Activated T-helper 1 cell treated with anti-CD3 and anti-CD28 coated beads, Interleukin-12 subunit alpha, Interleukin-12 subunit beta, Interleukin-2, Interleukin-4 antibody, amounts not matched to agents 30 ng/mL and 10 ng/mL and 1 ng/mL, durations not matched to agents 14 hours and 24 hours and 36 hours (primary cell): ENCODE measurements around the gene C18orf32. TPM values are rescaled to one million over a fixed set of nuclear protein-coding genes. Genes with fewer than 3 reads are reported as not detected.
A peak's percentile ranks its signal among the peaks of the same experiment; 100 is the strongest.
"Not testable (repeated sequence)": the region's sequence is repeated elsewhere in the genome, so short reads cannot be mapped to it uniquely, and the experiment has no call there.

Experiments used
- DNase-seq: peaks from one replicate; pipeline ENCODE4 v3.0.0; 2021; ENCODE audit warnings: low spot score
- H3K27ac Mint-ChIP-seq: one replicate; pipeline ENCODE4 v1.8.0; 2021; ENCODE audit warnings: mild to moderate bottlenecking, mixed read lengths
- H3K27me3 Mint-ChIP-seq: one replicate; pipeline ENCODE4 v1.8.0; 2022; ENCODE audit warnings: mild to moderate bottlenecking, moderate library complexity, mixed read lengths; ENCODE audit not compliant: insufficient read depth
- H3K36me3 Mint-ChIP-seq: one replicate; pipeline ENCODE4 v1.8.0; 2021; ENCODE audit warnings: low read depth, mixed read lengths
- H3K4me1 Mint-ChIP-seq: one replicate; pipeline ENCODE4 v1.8.0; 2021; ENCODE audit warnings: low read depth, mixed read lengths
- H3K4me3 Mint-ChIP-seq: one replicate; pipeline ENCODE4 v1.8.0; 2021; ENCODE audit warnings: mild to moderate bottlenecking, moderate library complexity, mixed read lengths
- H3K9me3 Mint-ChIP-seq: one replicate; pipeline ENCODE4 v1.8.0; 2021; ENCODE audit warnings: mixed read lengths
- intact Hi-C: fragments of 100-400 bp; cut with micrococcal nuclease; formaldehyde crosslinking; loops from one replicate; pipeline ENCODE4 v1.15.1; 2024
- total RNA-seq: library from RNA; stranded (reverse); gene quantifications from 2 replicates; pipeline ENCODE4 v1.2.3, GENCODE V29; 2022

Gene C18orf32
- total RNA-seq, 1 donor from 2014 or later, result 28.7 TPM

- peaks cover 32% of the 10 kb centered on the region for H3K36me3 Mint-ChIP-seq
- intact Hi-C loops, result loop anchor here (10.0 kb wide), 1 partner anchor 1545 kb away; the partner anchor contains the start of gene SMAD2
- no peak for DNase-seq
- H3K9me3 Mint-ChIP-seq, result no peaks in the 10 kb centered on the region
- H3K4me3 Mint-ChIP-seq, result no peak overlapping the region
- H3K27me3 Mint-ChIP-seq, result no peaks in the 10 kb centered on the region
- H3K27ac Mint-ChIP-seq, result no peak overlapping the region
- H3K4me1 Mint-ChIP-seq, result peaks cover 17% of the 10 kb centered on the region
Observed at GRCh38 chr18:49479381-49480137, 7.5 kb downstream of the C18orf32 start.

GRCh38 chr18:49476664-49477411 lies 10.2 kb downstream of the C18orf32 start:
- Mint-ChIP-seq H3K27ac (peak overlapping the region; percentile 48), H3K27me3 (peaks cover 5% of the 10 kb centered on the region), H3K36me3 (peaks cover 22% of the 10 kb centered on the region), H3K9me3 (no peaks in the 10 kb centered on the region), H3K4me1 (peaks cover 17% of the 10 kb centered on the region), H3K4me3 (no peak overlapping the region)
- DNase-seq, result no peak
- intact Hi-C loops, result loop anchor here (1.0 kb wide), 1 partner anchor 9 kb away; no protein-coding TSS in a partner anchor

GRCh38 chr18:49474935-49475334 lies 12.1 kb downstream of the C18orf32 start:
- H3K9me3 Mint-ChIP-seq, H3K27ac Mint-ChIP-seq, DNase-seq, H3K4me3 Mint-ChIP-seq: not testable (repeated sequence)
- H3K36me3 Mint-ChIP-seq, result peaks cover 16% of the 10 kb centered on the region
- peaks cover 15% of the 10 kb centered on the region for H3K27me3 Mint-ChIP-seq
- H3K4me1 Mint-ChIP-seq, result peaks cover 16% of the 10 kb centered on the region
- intact Hi-C loops, result loop anchor here (2.0 kb wide), 1 partner anchor 14 kb away; the partner anchor contains the start of gene DYM

GRCh38 chr18:49473721-49474120 lies 13.3 kb downstream of the C18orf32 start:
- no peak for DNase-seq
- peaks cover 20% of the 10 kb centered on the region for H3K27me3 Mint-ChIP-seq
- H3K9me3 Mint-ChIP-seq, result no peaks in the 10 kb centered on the region
- H3K27ac Mint-ChIP-seq, result no peak overlapping the region
- intact Hi-C loops, result loop anchor here (2.0 kb wide), 1 partner anchor 13 kb away; the partner anchor contains the start of gene DYM
- H3K4me3 Mint-ChIP-seq, result no peak overlapping the region
- peaks cover 7% of the 10 kb centered on the region for H3K36me3 Mint-ChIP-seq
- peaks cover 11% of the 10 kb centered on the region for H3K4me1 Mint-ChIP-seq

GRCh38 chr18:49472459-49472858 lies 14.6 kb downstream of the C18orf32 start:
- peaks cover 25% of the 10 kb centered on the region for H3K27me3 Mint-ChIP-seq
- intact Hi-C loops, result no loop called here
- H3K4me1 Mint-ChIP-seq, result peaks cover 11% of the 10 kb centered on the region
- H3K9me3 Mint-ChIP-seq, result no peaks in the 10 kb centered on the region
- peaks cover 7% of the 10 kb centered on the region for H3K36me3 Mint-ChIP-seq
- no peak overlapping the region for H3K27ac Mint-ChIP-seq
- DNase-seq, result no peak
- no peak overlapping the region for H3K4me3 Mint-ChIP-seq

GRCh38 chr18:49471532-49471931 lies 15.5 kb downstream of the C18orf32 start:
- H3K27ac Mint-ChIP-seq, result no peak overlapping the region
- peaks cover 3% of the 10 kb centered on the region for H3K4me1 Mint-ChIP-seq
- no peak for DNase-seq
- H3K9me3 Mint-ChIP-seq, result no peaks in the 10 kb centered on the region
- peaks cover 25% of the 10 kb centered on the region for H3K27me3 Mint-ChIP-seq
- no peak overlapping the region for H3K4me3 Mint-ChIP-seq
- peaks cover 3% of the 10 kb centered on the region for H3K36me3 Mint-ChIP-seq
- intact Hi-C loops, result no loop called here

- Mint-ChIP-seq H3K9me3 (no peaks in the 10 kb centered on the region), H3K27me3 (peaks cover 23% of the 10 kb centered on the region), H3K4me3 (no peak overlapping the region), H3K36me3 (no peaks in the 10 kb centered on the region), H3K4me1 (no peaks in the 10 kb centered on the region), H3K27ac (no peak overlapping the region)
- DNase-seq, result no peak
- intact Hi-C loops, result no loop called here
Observed at GRCh38 chr18:49467599-49467998, 19.4 kb downstream of the C18orf32 start.

- Mint-ChIP-seq H3K4me1 (no peaks in the 10 kb centered on the region), H3K9me3 (no peaks in the 10 kb centered on the region), H3K27ac (no peak overlapping the region), H3K4me3 (no peak overlapping the region), H3K36me3 (no peaks in the 10 kb centered on the region), H3K27me3 (peaks cover 24% of the 10 kb centered on the region)
- intact Hi-C loops, result no loop called here
- DNase-seq, result no peak
Observed at GRCh38 chr18:49467019-49467563, 19.9 kb downstream of the C18orf32 start.

GRCh38 chr18:49464718-49465598 lies 22.1 kb downstream of the C18orf32 start:
- Mint-ChIP-seq H3K4me1 (peaks cover 10% of the 10 kb centered on the region), H3K9me3 (no peaks in the 10 kb centered on the region), H3K27ac (no peak overlapping the region), H3K4me3 (no peak overlapping the region), H3K27me3 (peaks cover 15% of the 10 kb centered on the region), H3K36me3 (no peaks in the 10 kb centered on the region)
- DNase-seq, result no peak
- intact Hi-C loops, result no loop called here

GRCh38 chr18:49461602-49461977 lies 25.4 kb downstream of the C18orf32 start:
- peak overlapping the region; percentile 56 for H3K4me3 Mint-ChIP-seq
- peaks cover 1% of the 10 kb centered on the region for H3K36me3 Mint-ChIP-seq
- no peaks in the 10 kb centered on the region for H3K9me3 Mint-ChIP-seq
- no peak overlapping the region for H3K27ac Mint-ChIP-seq
- peaks cover 5% of the 10 kb centered on the region for H3K27me3 Mint-ChIP-seq
- intact Hi-C loops, result loop anchor here (2.0 kb wide), 2 partner anchors 13 to 923 kb away; partner anchors contain the start of gene CTIF
- peaks cover 35% of the 10 kb centered on the region for H3K4me1 Mint-ChIP-seq
- no peak for DNase-seq

- DNase-seq, result no peak
- Mint-ChIP-seq H3K27me3 (peaks cover 5% of the 10 kb centered on the region), H3K4me3 (peak overlapping the region; percentile 87), H3K27ac (peak overlapping the region; percentile 90), H3K9me3 (no peaks in the 10 kb centered on the region), H3K36me3 (peaks cover 1% of the 10 kb centered on the region), H3K4me1 (peaks cover 37% of the 10 kb centered on the region)
- intact Hi-C loops, result loop anchor here (1.0 to 2.0 kb wide), 7 partner anchors 14 to 922 kb away; partner anchors contain the start of genes ACAA2, CTIF, RPL17 and SKA1
Observed at GRCh38 chr18:49460976-49461601, 25.9 kb downstream of the C18orf32 start.
